ENCODE data around the gene PHC2. TPM values are rescaled to one million over a fixed set of nuclear protein-coding genes. Genes with fewer than 3 reads are reported as not detected.
"Not testable (repeated sequence)": the region's sequence is repeated elsewhere in the genome, so short reads cannot be mapped to it uniquely, and the experiment has no call there.

PHC2 gene
- total RNA-seq, 1 donor from 2014 or later, result 99.5 TPM

- Mint-ChIP-seq H3K4me1 (no peaks in the 10 kb centered on the region), H3K27me3 (ENCODE audit: low read depth) (no peaks in the 10 kb centered on the region), H3K9me3 (no peaks in the 10 kb centered on the region), H3K4me3 (no peak overlapping the region), H3K36me3 (peaks cover 2% of the 10 kb centered on the region), H3K27ac (no peak overlapping the region)
- no peak for DNase-seq (ENCODE audit: low spot score in 2 of 2, unreplicated experiment in 2 of 2)
- TF ChIP-seq CTCF (IDR thresholded peaks at IDR 0.05; ENCODE audit: unreplicated experiment), result no peak
Observed at GRCh38 chr1:33316601-33317000, 114.3 kb downstream of the PHC2 start.

- Mint-ChIP-seq H3K4me1 (no peaks in the 10 kb centered on the region), H3K4me3 (no peak overlapping the region), H3K36me3 (peaks cover 4% of the 10 kb centered on the region), H3K27me3 (ENCODE audit: low read depth) (no peaks in the 10 kb centered on the region), H3K27ac (no peak overlapping the region), H3K9me3 (no peaks in the 10 kb centered on the region)
- DNase-seq (ENCODE audit: low spot score in 2 of 2, unreplicated experiment in 2 of 2), result no peak
- no peak for TF ChIP-seq CTCF (IDR thresholded peaks at IDR 0.05; ENCODE audit: unreplicated experiment)
Observed at GRCh38 chr1:33314416-33314815, 116.5 kb downstream of the PHC2 start.

- H3K4me3 Mint-ChIP-seq, result no peak overlapping the region
- no peak for TF ChIP-seq CTCF (IDR thresholded peaks at IDR 0.05; ENCODE audit: unreplicated experiment)
- no peak for DNase-seq (ENCODE audit: low spot score in 2 of 2, unreplicated experiment in 2 of 2)
- no peaks in the 10 kb centered on the region for H3K27me3 Mint-ChIP-seq (ENCODE audit: low read depth)
- H3K4me1 Mint-ChIP-seq, result no peaks in the 10 kb centered on the region
- H3K36me3 Mint-ChIP-seq, result peaks cover 4% of the 10 kb centered on the region
- H3K9me3 Mint-ChIP-seq, result no peaks in the 10 kb centered on the region
- H3K27ac Mint-ChIP-seq, result no peak overlapping the region
Observed at GRCh38 chr1:33312413-33312749, 118.5 kb downstream of the PHC2 start.

GRCh38 chr1:33311706-33312412, 119.0 kb downstream of the PHC2 start:
- H3K9me3 Mint-ChIP-seq, result no peaks in the 10 kb centered on the region
- no peak overlapping the region for H3K4me3 Mint-ChIP-seq
- H3K36me3 Mint-ChIP-seq, result peaks cover 4% of the 10 kb centered on the region
- H3K27ac Mint-ChIP-seq, result no peak overlapping the region
- no peaks in the 10 kb centered on the region for H3K27me3 Mint-ChIP-seq (ENCODE audit: low read depth)
- H3K4me1 Mint-ChIP-seq, result no peaks in the 10 kb centered on the region
- DNase-seq (ENCODE audit: low spot score in 2 of 2, unreplicated experiment in 2 of 2), result no peak
- TF ChIP-seq CTCF (IDR thresholded peaks at IDR 0.05; ENCODE audit: unreplicated experiment), result no peak

- Mint-ChIP-seq H3K27ac (no peak overlapping the region), H3K27me3 (ENCODE audit: low read depth) (no peaks in the 10 kb centered on the region)
- DNase-seq (ENCODE audit: low spot score in 2 of 2, unreplicated experiment in 2 of 2), result no peak
Observed at GRCh38 chr1:33310702-33311101, 120.2 kb downstream of the PHC2 start.

GRCh38 chr1:33309351-33309750, 121.5 kb downstream of the PHC2 start:
- not testable (repeated sequence) for H3K36me3 Mint-ChIP-seq; H3K9me3 Mint-ChIP-seq; H3K4me1 Mint-ChIP-seq; H3K27me3 Mint-ChIP-seq (ENCODE audit: low read depth); H3K4me3 Mint-ChIP-seq; H3K27ac Mint-ChIP-seq; DNase-seq (ENCODE audit: low spot score in 2 of 2, unreplicated experiment in 2 of 2)

More at GRCh38 chr1:33310702-33311101, 120.2 kb downstream of the PHC2 start:
- no peaks in the 10 kb centered on the region for H3K9me3 Mint-ChIP-seq
- peaks cover 4% of the 10 kb centered on the region for H3K36me3 Mint-ChIP-seq
- H3K4me3 Mint-ChIP-seq, result no peak overlapping the region
- TF ChIP-seq CTCF (IDR thresholded peaks at IDR 0.05; ENCODE audit: unreplicated experiment), result no peak
- H3K4me1 Mint-ChIP-seq, result peaks cover 6% of the 10 kb centered on the region

Measured in mesothelial cell of epicardium (in vitro differentiated cells).